RWPE2 (cell line): Measurements from ENCODE around the gene HEXD.
A peak's percentile ranks its signal among the peaks of the same experiment; 100 is the strongest.

Experiments used
- ATAC-seq: fragments of 200-7000 bp; cut with Tn5 transposase; 3 replicates; pipeline ENCODE4 v1.9.1; 2021; ENCODE audit warnings: low read depth
- DNase-seq: peaks from one replicate; pipeline ENCODE4 v3.0.0-alpha.2; 2020; ENCODE audit warnings: low spot score
- H3K27ac ChIP-seq: fragments of 450-650 bp; 2 replicates; pipeline ENCODE4 v1.5.1; 2017; ENCODE audit warnings: mild to moderate bottlenecking; ENCODE audit not compliant: poor library complexity, severe bottlenecking
- H3K27me3 ChIP-seq: fragments of 250-450 bp; sonication (Bioruptor Pico); 2 replicates; pipeline ENCODE4 v1.5.1; 2021; ENCODE audit warnings: mild to moderate bottlenecking, moderate library complexity; ENCODE audit not compliant: insufficient read depth, poor library complexity, severe bottlenecking
- H3K36me3 ChIP-seq: fragments of 250-450 bp; sonication (Bioruptor Pico); 2 replicates; pipeline ENCODE4 v1.5.1; 2020; ENCODE audit warnings: low read depth, mild to moderate bottlenecking, moderate library complexity
- H3K4me1 ChIP-seq: fragments of 250-450 bp; sonication (Bioruptor Pico); 2 replicates; pipeline ENCODE4 v1.5.1; 2021; ENCODE audit warnings: mild to moderate bottlenecking, moderate library complexity; ENCODE audit not compliant: insufficient read depth, poor library complexity, severe bottlenecking
- H3K4me3 ChIP-seq: fragments of 250-450 bp; sonication (Bioruptor Pico); 2 replicates; pipeline ENCODE4 v1.5.1; 2021; ENCODE audit warnings: mild to moderate bottlenecking, moderate library complexity; ENCODE audit not compliant: severe bottlenecking
- H3K9me3 ChIP-seq: fragments of 250-450 bp; sonication (Bioruptor Pico); 2 replicates; pipeline ENCODE4 v1.5.1; 2021; ENCODE audit warnings: mild to moderate bottlenecking, moderate library complexity; ENCODE audit not compliant: severe bottlenecking
- CTCF ChIP-seq: fragments of 450-650 bp; IDR thresholded peaks from one replicate; pipeline ENCODE4 v1.5.1; 2017; ENCODE audit warnings: mild to moderate bottlenecking, moderate library complexity; ENCODE audit not compliant: poor library complexity, severe bottlenecking

HEXD gene

GRCh38 chr17:82392941-82393340 lies 25.2 kb upstream of the HEXD start:
- no peak for ATAC-seq
- Histone ChIP-seq H3K27me3 (no peaks in the 10 kb centered on the region), H3K9me3 (no peaks in the 10 kb centered on the region), H3K27ac (no peak overlapping the region), H3K4me3 (no peak overlapping the region), H3K4me1 (no peaks in the 10 kb centered on the region), H3K36me3 (no peaks in the 10 kb centered on the region)
- DNase-seq = peak; percentile 52
- TF ChIP-seq CTCF = no peak

GRCh38 chr17:82394278-82394677 lies 23.9 kb upstream of the HEXD start:
- no peaks in the 10 kb centered on the region for H3K9me3 ChIP-seq
- no peak overlapping the region for H3K4me3 ChIP-seq
- no peak for ATAC-seq
- H3K27ac ChIP-seq = no peak overlapping the region
- no peaks in the 10 kb centered on the region for H3K27me3 ChIP-seq
- no peak for DNase-seq
- H3K4me1 ChIP-seq = no peaks in the 10 kb centered on the region
- TF ChIP-seq CTCF = no peak
- H3K36me3 ChIP-seq = no peaks in the 10 kb centered on the region

- no peak for TF ChIP-seq CTCF
- Histone ChIP-seq H3K27ac (no peak overlapping the region), H3K4me3 (no peak overlapping the region), H3K4me1 (no peaks in the 10 kb centered on the region), H3K36me3 (peaks cover 5% of the 10 kb centered on the region; the same call in 1 of the 2 replicates), H3K9me3 (no peaks in the 10 kb centered on the region), H3K27me3 (no peaks in the 10 kb centered on the region)
- ATAC-seq (peak; percentile 19; the same call in 1 of the 3 replicates), DNase-seq (no peak)
These were observed 21.3 kb upstream of the HEXD start for GRCh38 chr17:82396601-82397435.

GRCh38 chr17:82397449-82398335 lies 20.5 kb upstream of the HEXD start:
- ATAC-seq (no peak), DNase-seq (no peak)
- TF ChIP-seq CTCF = no peak
- no peaks in the 10 kb centered on the region for H3K9me3 ChIP-seq
- no peak overlapping the region for H3K27ac ChIP-seq
- H3K4me3 ChIP-seq = no peak overlapping the region
- no peaks in the 10 kb centered on the region for H3K27me3 ChIP-seq
- peaks cover 10% of the 10 kb centered on the region; the same call in 1 of the 2 replicates for H3K36me3 ChIP-seq
- H3K4me1 ChIP-seq = no peaks in the 10 kb centered on the region
